Right lobe of liver (tissue), 4 donors: ENCODE measurements around the gene PEX3.

Source experiments
- CTCF ChIP-seq, 4 donors: fragments of 200-600 bp in 3 of 4; fragments of 450-650 bp in 1 of 4; IDR thresholded peaks; one replicate each; pipeline versions ENCODE4 v1.5.1 to v1.8.0; 2016 to 2022; ENCODE audit warnings: antibody characterized with exemption in 4 of 4, mild to moderate bottlenecking in 2 of 4
- POLR2A ChIP-seq: fragments of 450-650 bp; IDR thresholded peaks from one replicate; pipeline ENCODE4 v1.6.1; 2017; ENCODE audit warnings: antibody characterized with exemption, mild to moderate bottlenecking
- donor health status: DM: no; HTN: no; CAD: no.
- donor health status: DM: no; HTN: no; CAD: no.
- donor health status: DM: no; HTN: yes; CAD: no.

DNA sequence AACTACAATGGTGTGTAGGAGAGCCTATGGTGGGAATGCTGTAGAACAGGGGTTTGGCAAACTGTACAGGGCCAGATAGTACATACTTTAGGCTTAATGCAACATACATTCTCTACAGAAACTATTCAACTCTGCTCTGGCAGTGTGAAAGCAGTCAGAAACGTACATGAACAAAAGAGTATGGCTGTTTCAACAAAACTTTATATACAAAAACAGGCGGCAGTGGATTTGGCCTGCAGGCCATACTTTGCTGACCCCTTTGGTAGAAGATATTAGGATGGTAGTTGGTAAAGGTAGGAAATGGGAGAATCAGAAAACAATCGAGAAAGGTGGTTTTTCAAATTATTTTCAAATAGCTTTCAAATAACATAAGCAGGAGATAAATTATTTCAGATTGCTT lies 36.1 kb downstream of the PEX3 start:
- no peak for TF ChIP-seq CTCF (IDR thresholded peaks at IDR 0.05)
- TF ChIP-seq POLR2A = no peak
